ENCODE results near the gene ZNF524. TPM values are rescaled to one million over a fixed set of nuclear protein-coding genes. Genes with fewer than 3 reads are reported as not detected.
A peak's percentile ranks its signal among the peaks of the same experiment; 100 is the strongest.

Gene ZNF524
- total RNA-seq, 2 donors from 2014 or later = 30.2 to 54.8 TPM

DNA sequence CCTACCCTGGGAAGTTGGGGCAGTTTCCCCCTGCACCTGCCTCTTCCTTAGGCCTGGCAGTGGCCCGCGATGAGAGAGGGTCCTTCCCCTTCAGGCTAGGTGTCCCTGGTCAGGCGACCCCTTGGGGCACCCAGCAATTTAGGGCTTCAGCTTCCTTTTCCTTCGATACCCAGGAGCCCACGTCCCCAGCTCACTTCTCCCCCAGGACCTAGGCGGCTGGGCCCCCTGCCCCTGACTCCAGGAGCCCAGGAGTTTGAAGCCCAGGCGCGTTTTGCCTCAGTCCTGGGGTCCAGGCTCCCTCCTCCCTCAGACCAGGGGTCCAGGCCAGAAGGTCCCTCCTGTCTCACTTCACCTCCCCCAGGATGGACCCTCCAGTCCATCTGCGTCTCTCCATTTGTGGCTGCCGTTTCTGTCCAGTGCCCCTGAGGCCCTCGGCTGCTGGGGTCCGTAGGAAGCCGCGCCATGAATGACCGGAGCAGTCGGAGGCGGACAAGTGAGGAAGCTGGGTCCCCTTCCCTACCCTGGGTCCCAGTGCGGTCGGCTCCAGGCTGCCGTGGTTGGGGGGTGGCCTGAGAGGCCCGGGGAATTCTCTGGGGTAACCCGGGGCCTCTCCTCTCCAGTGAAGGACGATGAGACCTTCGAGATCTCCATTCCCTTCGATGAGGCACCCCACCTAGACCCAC lies 48.6 kb downstream of the ZNF524 start:
- WGBS = 11% methylated on average over 25 of the region's 25 CpGs
- intact Hi-C loops (cut with DNase I) = no loop called here
- Histone ChIP-seq H3K27me3 (replicated peaks; ENCODE audit: insufficient read depth) (no peaks in the 10 kb centered on the region), H3K4me1 (replicated peaks) (peaks cover 21% of the 10 kb centered on the region), H3K36me3 (no peaks in the 10 kb centered on the region), H3K9me3 (no peaks in the 10 kb centered on the region), H3K27ac (peak overlapping the region; percentile 81 to 85), H3K4me3 (peak overlapping the region; percentile 74 to 86)
- no peak for DNase-seq (ENCODE audit: low spot score)
- no peak for TF ChIP-seq POLR2AphosphoS5 (IDR thresholded peaks at IDR 0.05)
- TF ChIP-seq, protein P1, sequence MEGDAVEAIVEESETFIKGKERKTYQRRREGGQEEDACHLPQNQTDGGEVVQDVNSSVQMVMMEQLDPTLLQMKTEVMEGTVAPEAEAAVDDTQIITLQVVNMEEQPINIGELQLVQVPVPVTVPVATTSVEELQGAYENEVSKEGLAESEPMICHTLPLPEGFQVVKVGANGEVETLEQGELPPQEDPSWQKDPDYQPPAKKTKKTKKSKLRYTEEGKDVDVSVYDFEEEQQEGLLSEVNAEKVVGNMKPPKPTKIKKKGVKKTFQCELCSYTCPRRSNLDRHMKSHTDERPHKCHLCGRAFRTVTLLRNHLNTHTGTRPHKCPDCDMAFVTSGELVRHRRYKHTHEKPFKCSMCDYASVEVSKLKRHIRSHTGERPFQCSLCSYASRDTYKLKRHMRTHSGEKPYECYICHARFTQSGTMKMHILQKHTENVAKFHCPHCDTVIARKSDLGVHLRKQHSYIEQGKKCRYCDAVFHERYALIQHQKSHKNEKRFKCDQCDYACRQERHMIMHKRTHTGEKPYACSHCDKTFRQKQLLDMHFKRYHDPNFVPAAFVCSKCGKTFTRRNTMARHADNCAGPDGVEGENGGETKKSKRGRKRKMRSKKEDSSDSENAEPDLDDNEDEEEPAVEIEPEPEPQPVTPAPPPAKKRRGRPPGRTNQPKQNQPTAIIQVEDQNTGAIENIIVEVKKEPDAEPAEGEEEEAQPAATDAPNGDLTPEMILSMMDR (IDR thresholded peaks at IDR 0.05) = no peak
- TF ChIP-seq POLR2A (IDR thresholded peaks at IDR 0.05) = no peak

DNA sequence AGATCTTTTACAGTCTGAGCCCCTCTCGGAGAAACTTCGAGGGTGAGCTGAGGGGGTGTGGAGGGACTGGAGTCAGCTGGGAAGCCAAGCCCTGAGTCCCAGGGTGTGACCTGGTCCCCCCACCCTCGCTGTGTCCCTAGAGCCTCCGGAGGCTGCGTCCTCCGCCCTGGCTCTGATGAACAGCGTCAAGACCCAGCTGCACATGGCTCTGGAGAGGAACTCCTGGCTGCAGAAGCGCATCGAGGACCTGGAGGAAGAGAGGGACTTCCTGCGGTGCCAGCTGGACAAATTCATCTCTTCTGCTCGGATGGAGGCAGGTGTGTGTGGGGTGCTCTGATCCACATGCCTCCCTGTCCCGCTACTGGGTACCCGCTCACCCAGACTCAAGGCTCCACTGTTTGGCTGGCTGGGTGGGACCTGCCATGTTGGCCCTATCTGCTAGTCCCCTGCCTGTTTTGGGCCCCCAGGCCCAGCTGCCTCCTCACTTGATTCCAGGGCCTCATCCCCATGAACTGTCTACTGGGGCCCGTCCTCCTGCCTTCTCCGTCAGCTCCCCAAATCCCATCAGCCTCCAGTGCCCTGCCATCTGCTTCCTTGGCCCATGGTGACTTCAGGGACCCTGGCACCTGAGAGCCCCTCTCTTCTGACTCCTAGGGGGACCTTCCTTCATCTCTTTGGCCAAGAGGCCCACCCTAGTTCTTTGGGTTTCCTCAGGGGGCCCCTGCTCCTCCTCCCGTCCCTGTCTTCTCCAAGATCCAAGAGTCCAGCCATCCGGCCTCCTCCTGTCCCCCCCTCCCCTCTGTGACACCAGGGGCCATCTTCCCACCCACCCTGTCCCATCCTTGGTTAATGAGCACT lies 49.4 kb downstream of the ZNF524 start:
- 74% methylated on average over 17 of the region's 17 CpGs for WGBS
- intact Hi-C loops (cut with DNase I) = loop anchor here (10.0 kb wide), 1 partner anchor 535 kb away; the partner anchor contains the start of gene PPP1R12C
- H3K4me3 ChIP-seq = peak overlapping the region in 1 of 2 donors; percentile 74
- no peaks in the 10 kb centered on the region for H3K9me3 ChIP-seq
- no peaks in the 10 kb centered on the region for H3K27me3 ChIP-seq (replicated peaks; ENCODE audit: insufficient read depth)
- peaks cover 17% of the 10 kb centered on the region for H3K4me1 ChIP-seq (replicated peaks)
- TF ChIP-seq POLR2AphosphoS5 (IDR thresholded peaks at IDR 0.05) (no peak), POLR2A (IDR thresholded peaks at IDR 0.05) (no peak)
- TF ChIP-seq, protein P1 (IDR thresholded peaks at IDR 0.05) = no peak
- no peak for DNase-seq (ENCODE audit: low spot score)
- peak overlapping the region in 1 of 2 donors; percentile 81 for H3K27ac ChIP-seq
- H3K36me3 ChIP-seq = no peaks in the 10 kb centered on the region

DNA sequence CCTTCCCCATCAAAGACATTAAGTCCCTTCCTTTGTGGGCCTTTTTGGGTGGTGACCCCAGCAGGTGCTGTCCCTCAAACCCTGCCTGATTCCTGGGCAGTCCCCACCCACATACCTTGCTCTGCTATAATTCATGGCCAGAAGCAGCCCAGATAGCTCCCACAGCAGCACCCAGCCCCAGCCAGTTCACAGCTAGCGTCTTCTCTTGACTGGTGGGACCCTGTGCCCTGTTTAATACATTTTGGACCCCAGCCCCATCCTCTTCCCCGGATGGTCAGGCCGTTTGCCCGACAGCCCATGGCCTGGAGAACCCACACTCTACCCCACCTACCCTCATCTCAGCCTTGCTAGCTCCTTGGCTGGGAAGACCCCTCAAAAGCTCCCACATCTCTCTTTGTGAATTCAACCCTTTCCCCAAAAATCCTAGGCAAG lies 50.1 kb downstream of the ZNF524 start:
- Histone ChIP-seq H3K4me3 (no peak overlapping the region), H3K4me1 (replicated peaks) (peaks cover 10% of the 10 kb centered on the region), H3K27ac (no peak overlapping the region), H3K9me3 (no peaks in the 10 kb centered on the region), H3K36me3 (no peaks in the 10 kb centered on the region), H3K27me3 (replicated peaks; ENCODE audit: insufficient read depth) (no peaks in the 10 kb centered on the region)
- intact Hi-C loops (cut with DNase I) = loop anchor here (10.0 kb wide), 1 partner anchor 535 kb away; the partner anchor contains the start of gene PPP1R12C
- TF ChIP-seq POLR2A (IDR thresholded peaks at IDR 0.05) (no peak), POLR2AphosphoS5 (IDR thresholded peaks at IDR 0.05) (no peak)
- TF ChIP-seq, protein P1 (IDR thresholded peaks at IDR 0.05) = no peak
- DNase-seq (ENCODE audit: low spot score) = no peak
- 90% methylated on average over 4 of the region's 4 CpGs for WGBS

DNA sequence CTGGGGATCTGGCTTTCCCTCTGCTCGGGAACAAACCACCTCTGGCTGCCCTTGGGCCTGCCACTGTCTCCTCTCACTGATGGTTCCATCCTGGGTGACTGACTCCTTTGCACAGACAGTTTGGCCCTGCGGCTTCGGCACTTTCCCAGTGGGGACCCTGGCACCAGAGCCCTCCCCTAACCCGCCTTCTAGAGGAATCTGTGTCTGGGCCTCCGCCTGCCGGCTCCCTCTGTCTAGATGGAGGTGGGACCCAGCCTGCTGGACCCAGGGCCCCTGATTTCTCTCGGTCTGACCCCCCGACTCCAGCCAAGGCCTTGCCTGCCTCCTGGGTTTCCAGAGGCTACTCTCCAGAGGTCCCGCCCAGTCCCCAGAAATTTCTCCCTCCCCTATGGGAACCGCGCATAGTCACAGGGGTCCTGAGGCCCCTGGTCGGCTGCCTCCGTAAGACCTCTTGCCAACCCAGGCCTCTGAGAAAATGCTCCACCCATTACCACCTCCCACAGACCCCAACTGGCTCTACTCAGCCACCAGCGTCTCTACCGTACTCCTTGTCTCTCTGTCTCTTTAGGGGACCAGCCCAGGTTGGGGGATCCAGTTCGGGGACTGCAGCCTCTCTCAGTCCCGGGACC lies 50.6 kb downstream of the ZNF524 start:
- Histone ChIP-seq H3K4me3 (no peak overlapping the region), H3K27me3 (replicated peaks; ENCODE audit: insufficient read depth) (no peaks in the 10 kb centered on the region), H3K4me1 (replicated peaks) (peaks cover 9% of the 10 kb centered on the region), H3K27ac (no peak overlapping the region), H3K9me3 (no peaks in the 10 kb centered on the region), H3K36me3 (no peaks in the 10 kb centered on the region)
- intact Hi-C loops (cut with DNase I) = loop anchor here (10.0 kb wide), 1 partner anchor 536 kb away; the partner anchor contains the start of gene PPP1R12C
- 94% methylated on average over 17 of the region's 17 CpGs for WGBS
- no peak for DNase-seq (ENCODE audit: low spot score)
- TF ChIP-seq POLR2AphosphoS5 (IDR thresholded peaks at IDR 0.05) (no peak), POLR2A (IDR thresholded peaks at IDR 0.05) (no peak)
- TF ChIP-seq, protein P1 (IDR thresholded peaks at IDR 0.05) = no peak

All from prostate gland (tissue), 2 donors.